GM19395 (cell line): ENCODE measurements around the gene CCDC175.

ENCODE experiments used
- ATAC-seq: cut with Tn5 transposase; IDR thresholded peaks from one replicate; pipeline ENCODE4 v1.9.1; 2021; ENCODE audit warnings: mild to moderate bottlenecking, moderate library complexity; ENCODE audit not compliant: unreplicated experiment

CCDC175 gene

DNA sequence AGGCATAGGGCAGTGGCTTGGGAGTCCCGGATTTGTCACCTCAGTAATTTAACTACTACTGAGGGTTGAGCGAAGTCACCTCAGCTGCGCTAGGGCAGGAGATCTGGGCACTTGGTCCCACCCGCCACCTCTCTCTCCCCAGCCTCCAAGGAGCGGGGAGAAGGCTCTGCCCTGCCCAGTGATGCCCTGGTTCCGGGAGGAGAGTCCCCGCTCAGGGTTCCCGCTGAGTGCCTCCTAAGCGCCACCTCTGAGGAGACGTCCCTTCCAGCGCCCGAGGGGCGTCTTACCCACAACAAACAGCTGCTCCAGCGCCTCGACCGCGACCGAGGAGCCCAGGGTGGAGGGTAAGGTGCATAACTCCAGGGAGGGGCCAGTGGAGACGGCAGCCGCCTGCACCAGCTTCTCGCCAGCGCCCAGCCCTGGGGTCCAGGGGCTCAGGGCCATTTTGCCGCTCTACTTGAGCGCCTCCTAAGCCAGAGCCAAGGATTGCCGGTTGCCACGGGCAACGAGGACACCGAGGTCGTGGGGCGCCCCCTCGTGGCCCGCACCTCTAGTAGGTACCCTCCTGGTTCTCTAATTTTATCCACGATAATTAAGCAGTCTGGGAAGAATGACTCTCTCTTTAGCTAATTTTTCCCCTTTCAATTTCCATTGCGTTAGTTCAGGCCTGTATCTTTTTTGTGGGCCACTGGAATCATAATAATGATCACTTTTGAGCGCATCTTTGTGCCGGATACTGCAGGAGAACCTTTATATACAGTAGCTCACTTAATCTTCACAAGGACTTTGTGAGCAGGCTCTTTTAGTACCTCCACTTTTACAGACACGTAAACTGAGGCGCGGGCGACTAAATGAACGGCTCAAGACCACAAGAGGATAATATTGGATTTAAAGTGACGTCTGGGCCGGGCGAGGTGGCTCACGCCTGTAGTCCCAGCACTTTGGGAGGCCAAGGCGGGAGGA is at the start of gene CCDC175:
Gene CCDC175 (minus strand): TSS at position 481 of the 963 bp plus-strand sequence. CDS start 37 bp downstream, at position 444.
- ATAC-seq, result peak; percentile 99

DNA sequence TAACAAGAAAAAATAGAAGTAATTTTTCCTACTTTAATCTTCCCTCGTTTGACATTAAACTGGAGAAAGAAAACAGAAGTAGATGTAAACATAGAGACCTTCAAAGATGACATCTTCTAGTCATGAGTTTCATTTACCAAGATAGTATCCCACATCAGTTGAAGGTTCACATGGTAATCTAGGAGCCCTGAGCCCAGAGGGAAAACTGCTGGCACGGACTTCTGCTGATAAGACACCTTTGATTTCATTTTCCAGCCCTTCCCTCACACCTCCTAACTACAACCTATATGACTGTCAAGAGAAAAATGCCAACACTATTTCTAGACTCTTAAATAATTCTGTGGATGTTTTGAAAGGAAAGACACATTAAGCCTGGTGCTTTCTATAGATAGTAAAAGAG is 46.0 kb upstream of the CCDC175 start:
- ATAC-seq, result no peak

DNA sequence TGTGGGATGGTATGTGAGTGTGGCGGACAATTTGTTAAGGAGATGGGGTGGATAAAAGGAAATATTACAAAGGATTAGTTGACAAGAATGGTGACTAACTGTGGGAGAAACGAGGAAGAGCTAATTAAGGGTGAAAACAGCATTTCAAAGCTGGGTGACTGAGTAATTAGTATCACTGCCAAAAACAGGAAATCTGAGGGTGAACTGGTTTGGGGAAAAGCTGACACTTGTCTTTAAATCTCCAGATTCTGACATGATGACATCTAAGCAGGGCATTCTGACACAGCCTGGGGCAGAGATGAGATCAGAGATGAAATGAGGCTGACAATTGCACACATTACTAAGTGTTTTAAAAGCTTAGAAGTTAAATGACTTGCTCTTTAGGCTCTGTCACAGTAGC is 42.4 kb upstream of the CCDC175 start:
- no peak for ATAC-seq

DNA sequence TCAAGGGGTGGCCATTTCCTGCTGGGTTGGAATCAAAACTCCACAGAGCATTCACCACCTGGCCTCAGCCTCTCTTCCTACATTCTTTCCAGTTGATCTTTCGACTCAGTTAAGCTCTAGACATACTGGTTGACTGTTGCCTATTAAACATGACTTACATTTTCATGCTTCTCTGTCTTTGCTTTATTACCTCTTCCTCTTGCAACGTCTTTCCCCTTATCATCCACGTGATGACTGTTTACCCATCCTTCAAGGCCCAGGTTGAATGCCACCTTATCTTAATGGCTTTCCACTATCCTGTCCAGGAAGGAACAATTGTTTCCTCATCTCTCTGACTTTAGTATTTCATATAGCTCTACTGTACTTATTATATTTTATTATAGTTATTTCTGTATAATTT is 24.4 kb upstream of the CCDC175 start:
- ATAC-seq, result no peak

DNA sequence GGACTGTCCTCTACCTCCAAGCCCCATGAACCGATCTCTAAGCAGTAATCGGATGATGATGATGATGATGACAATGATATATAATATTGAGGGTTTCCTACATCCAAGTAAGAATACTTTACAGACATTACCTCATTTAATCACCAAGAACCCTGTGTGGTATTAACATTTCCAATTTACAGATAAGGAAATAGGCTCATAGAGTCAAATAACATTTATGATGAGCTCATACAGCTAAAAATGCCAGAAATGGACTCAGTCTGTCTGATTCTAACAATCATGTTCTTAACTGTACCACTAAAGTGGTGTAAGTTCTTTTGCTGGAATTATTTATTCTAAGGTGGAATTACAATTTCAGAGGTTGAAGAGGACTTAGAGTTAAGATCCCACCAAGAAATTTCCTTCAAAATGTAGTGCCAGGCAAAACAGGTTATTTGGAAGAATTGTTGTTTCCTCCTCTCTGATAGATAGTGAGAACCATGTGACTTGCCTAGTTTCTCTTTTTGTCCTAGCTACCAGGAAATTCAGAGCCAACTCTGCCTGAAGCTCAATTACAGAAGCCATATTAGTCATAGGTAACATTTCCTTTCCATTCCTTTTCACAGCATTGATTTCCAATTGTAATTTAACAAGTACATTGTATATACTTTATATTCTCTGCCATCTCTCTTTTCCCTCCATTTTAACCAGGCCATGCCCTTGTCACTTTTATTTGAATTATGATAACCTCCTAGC is 23.8 kb upstream of the CCDC175 start:
- ATAC-seq, result no peak

DNA sequence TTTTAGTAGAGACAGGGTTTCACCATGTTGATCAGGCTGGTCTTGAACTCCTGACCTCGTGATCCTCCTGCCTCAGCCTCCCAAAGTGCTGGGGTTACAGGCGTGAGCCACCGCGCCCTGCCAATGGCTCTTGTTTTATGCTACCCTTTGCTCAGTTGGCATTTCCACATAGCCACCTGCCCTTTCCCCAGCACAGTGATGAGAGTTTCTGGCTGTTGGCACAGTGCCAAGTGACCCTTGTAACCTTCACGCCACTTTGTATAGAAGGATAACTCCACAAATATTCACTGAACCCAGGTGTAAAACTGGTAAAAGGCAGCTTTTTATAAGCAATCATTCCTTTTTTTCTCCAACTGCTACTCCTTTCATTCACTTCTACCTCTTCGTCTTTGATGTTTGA is 18.5 kb upstream of the CCDC175 start:
- no peak for ATAC-seq

DNA sequence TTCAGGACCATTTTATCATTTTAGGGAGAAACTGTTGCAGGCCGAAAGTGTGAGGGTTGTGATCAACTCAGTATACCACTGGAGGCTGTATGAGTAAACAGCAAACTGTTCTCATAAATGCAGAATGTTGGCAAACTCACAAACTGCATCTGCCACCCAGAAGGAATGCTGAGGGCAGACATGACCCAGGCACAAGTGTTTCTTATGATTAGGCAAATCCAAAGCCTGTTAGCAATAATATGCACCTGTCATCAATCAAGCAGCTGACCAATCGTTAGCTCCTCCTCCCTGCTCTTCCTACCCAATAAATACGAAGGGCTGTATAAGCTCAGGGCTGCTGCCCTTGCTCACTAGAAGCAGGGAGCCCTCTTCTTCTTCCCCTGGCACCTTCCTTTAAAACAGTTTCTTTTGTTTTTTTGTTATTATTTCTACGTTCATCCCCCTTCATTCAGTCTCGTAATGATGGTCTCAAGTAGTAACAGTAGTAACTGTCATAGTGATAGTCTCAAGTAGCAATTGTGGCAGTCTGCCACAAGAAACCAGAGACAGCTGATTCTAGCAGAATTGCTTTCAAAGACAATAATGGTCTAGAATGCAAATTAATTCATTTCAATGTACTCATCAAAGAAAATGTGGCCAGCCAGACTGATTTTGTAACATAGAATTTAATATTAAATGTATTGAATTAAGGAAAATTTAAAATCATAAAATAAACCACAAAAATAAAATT is 15.2 kb upstream of the CCDC175 start:
- no peak for ATAC-seq

DNA sequence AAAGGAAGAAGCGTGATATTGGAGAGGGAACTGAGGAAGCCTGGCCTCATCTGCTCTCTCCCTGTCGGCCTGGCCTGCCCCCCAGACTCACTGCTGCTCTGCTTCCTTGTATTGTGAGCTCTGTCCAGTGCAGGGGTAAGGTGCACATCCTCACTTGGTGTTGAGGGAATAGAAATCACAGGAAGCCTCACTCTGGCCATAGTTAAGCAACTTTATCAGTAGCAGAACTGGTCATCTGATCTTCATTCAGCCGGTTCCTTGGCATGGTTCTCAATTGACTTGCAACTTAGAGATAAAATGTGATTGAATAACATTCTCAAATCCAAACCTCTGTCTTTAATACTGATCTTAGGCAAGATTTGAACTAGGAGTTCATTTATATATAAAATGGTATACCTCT is 11.5 kb upstream of the CCDC175 start:
- no peak for ATAC-seq

DNA sequence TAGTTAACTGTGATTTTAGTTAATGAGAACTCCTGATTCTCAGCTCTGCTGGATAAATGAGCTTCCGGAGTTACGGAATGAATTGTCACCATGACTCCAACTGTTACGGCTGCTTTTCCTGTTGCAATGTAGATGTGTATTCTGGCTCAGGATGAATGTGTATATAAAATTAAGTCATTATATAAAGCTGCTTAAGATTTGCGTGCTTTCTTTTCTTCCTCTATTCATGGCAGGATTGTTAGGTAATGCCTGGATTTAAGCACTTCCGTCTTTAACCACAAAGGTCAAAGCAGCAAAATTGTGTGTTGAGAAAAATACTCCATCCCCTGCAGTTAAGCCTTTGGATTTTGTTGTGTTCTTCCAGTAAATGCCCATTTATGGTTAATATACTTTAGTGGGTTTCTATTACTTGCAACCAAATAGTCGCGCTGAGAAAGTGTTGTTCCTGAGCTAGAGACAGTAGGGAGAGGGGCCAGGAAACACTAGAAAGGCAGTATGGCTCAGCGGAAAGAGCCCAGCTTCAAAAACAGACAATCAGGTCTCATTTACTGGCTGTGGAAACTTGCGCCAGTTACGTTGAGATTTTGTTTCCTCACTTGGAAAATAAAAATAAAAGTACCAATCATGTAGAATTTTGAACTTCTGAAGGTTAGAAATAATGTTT is 9.4 kb upstream of the CCDC175 start:
- ATAC-seq, result no peak

DNA sequence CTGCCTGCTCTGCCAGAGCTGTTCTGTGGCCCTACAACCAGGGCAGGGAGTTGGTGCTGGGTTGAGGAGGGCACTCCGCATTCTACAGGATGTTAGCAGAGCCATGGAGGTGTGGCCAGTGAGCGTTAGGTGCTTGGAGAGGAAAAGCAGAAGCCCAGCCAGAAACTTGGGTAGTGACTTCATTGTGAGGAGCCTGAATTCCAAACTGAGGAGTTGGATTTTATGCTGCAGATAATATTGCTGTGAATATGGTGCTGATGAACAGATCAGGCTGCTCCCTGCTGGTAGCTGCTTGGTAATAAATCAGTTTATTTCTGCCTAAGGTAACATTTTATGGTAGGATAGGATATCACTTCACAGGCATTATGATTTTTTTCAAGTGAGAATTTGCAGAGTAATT is 7.1 kb upstream of the CCDC175 start:
- ATAC-seq, result no peak

DNA sequence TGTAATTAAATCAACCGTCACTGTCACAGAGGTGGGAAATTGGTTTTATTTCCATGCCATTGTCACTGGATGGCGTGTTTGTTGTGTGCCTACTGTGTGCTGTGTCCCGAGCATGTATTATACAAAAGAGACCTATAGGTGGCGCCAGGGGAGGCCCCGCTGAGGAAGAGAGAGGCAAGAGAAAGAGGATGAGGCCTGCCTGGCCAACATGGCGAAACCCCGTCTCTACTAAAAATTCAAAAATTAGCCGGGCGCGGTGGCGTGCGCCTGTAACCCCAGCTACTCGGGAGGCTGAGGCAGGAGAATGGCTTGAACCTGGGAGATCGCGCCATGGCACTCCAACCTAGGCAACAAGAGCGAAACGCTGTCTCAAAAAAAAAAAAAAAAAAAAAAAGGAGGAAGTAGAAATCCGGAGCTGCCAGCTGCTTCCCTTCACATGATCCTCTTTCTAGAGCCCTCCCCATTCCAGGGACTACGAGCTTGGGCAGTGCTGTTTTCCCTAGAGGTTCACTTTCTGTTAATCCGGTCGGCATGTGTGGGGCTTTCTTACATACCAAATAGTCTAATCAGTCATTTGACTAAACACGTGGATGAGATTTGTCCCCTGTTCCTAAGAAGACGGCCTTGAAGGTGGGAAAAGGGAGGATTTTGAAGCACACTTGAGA is 6.4 kb upstream of the CCDC175 start:
- no peak for ATAC-seq

DNA sequence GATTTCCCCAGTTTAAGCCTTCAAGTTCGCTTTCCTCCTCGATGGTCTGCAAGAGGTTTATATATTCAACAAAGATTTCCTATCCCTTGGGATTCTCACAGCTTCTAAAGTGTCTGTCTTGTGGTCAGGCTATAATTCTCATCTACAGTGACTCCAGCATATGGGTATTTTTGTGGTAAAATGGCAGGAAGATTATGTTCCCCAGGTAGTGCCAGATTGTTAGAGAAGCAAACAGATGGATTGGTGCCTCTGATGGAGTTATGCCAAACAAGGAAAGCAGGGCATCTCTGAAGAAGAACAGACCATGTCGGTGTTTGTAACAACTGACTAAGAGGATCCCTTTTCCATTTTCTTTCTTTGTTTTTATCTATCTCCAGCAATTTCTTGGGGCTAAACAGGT is 5.5 kb upstream of the CCDC175 start:
- no peak for ATAC-seq

DNA sequence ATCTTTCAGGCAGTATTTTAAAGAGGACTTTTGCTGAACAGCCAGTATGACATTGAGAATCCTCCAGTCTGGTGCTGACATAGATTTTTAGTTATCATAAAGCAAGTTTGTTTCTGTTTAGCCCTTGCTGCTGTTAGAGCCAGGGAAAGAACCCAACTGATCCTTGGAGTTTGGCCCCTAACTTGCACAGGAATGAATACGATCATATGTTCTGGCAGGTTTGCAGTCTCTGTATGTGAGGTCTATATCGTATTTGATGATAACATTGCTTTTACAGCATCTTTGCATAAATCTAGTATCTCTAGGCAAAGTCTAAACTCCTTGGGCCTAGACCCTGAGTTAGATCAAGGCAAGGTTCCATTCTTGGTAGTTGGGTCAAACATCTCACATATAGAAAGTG is 4.3 kb upstream of the CCDC175 start:
- ATAC-seq, result no peak

DNA sequence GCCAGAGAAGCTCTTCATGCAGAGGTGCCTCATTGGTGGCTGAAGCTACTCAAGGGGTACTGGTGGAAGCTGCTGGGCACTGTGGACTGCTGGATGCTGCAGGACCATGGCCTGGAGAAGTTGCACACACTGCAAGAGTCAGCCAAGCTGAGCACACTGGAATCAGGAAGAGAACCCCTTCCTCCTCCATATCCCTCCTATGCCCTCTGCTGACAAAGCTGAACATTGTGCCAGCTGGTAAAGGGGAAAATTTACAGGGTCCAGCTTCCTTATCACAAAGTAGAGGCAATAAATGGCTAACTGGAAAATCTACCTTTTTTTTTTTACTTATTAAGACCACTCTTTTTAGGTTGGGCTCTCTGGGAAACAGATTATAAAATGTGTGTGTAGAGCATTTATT is 6.5 kb downstream of the CCDC175 start:
- ATAC-seq, result no peak

DNA sequence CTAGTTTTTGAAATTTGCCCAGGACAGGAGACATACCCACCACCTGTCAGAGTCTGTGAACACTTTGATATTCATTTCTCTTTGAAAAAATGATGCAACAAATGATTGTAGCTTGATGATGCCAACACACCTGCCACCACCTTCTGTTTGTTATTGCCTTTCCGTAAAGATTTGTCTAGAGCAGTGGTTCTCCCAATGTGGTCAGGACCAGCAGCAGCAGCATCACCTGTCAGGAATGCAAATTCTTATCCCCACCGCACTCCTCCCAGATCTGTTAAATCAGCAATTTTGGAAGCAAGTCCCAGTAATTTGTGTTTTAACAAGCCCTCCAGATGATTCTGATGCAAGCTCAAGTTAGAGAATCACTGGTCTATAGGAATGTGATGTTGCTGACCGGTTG is 9.9 kb downstream of the CCDC175 start:
- no peak for ATAC-seq

DNA sequence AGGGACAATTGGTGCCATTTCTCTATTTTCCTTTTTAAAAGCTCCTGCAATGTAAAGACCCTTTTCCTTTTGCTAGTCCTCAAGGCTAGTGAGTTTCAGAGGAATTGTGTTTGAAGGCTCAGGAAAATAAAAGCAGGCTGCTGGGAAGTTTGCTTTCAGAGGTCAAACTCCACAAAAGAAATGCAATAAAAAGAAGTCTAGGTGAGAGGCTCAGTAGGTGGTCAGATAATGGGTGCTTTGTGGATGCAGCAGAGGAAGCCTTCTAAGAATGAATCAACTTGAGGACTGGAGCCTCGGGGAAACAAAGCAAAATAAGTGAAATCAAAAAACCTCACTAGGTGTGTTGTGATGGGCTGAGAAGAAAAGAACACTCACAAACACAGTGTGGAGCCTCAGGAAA is 10.3 kb downstream of the CCDC175 start:
- no peak for ATAC-seq

DNA sequence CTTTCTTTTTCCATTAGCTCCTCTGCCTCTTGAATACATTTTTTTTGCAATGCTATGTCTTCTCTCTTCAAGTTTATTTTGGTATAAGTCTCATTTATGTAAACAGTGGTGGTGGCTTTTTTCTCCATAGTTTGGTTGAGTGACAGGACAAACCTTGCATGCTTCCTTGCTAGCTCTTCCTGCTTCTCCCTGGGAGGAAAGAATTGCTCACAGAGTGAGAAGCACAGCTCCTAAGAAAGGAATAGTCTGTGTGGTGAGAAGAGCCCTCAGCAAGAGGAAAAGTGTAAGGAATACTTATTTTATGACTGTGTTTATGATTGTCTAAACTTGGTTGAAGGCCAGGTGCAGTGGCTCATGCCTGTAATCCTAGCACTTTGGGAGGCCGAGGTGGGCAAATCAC is 11.5 kb downstream of the CCDC175 start:
- no peak for ATAC-seq

DNA sequence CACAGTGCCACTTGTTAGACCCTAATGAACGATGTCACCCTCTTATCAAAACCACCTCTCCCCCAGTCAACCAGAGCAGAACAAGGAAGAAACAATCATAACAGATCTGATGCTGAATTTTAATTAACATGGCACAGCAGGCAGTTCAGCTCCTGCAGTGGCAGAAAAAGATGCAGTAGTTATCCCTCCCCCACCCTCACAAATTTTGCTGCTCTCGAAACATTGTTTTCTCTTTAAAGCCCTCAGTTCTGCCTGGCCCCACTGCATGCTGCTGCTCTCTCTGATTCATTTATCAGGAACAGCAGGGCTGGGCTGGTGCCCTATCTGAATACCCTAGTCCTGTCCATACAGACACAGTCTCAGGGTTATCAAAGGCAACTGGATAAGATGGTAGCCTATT is 12.2 kb downstream of the CCDC175 start:
- ATAC-seq, result no peak

DNA sequence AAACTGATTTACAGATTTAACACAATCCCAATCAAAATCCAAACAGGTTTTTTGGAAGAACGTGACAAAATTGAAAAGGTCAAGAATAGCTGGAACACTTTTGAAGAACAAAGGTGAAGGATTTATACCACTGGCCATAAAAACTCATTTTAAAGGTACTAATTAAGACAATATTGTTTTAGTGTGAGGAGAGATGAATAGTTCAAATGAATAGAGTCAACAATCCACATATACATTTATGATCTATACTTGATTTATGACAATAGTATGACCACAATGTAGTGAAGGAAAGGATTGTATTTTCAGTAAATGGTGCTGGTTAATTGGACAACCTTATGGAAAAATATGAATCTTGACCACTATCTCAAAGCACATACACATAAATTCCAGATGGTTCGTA is 29.3 kb downstream of the CCDC175 start:
- ATAC-seq, result no peak

DNA sequence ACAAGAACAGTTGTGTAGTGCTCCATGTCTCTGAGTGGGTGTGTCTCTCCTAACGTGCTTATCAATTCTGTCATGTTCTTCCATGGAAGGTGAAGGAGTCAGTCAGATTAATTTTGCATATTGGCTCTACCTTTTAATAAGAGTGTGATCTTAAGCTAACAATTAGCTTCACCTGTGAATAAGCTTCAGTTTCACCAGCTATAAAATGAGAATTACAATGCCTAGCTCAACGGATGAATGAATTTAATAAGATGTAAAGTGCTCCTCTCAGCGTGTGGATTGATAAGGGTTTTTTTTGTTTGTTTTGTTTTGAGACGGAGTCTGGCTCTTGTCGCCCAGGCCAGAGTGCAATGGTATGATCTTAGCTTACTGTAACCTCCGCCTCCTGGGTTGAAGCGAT is 32.7 kb downstream of the CCDC175 start:
- no peak for ATAC-seq
